Measurements from ENCODE around the gene DUSP10. TPM values are rescaled to one million over a fixed set of nuclear protein-coding genes. Genes with fewer than 3 reads are reported as not detected.

DUSP10 gene
- total and polyA plus RNA-seq, 2 of the 13 experiments (the other 11 are each of a cell fraction or from before 2014, with no cell fraction given) = 2.1 to 4.4 TPM

DNA sequence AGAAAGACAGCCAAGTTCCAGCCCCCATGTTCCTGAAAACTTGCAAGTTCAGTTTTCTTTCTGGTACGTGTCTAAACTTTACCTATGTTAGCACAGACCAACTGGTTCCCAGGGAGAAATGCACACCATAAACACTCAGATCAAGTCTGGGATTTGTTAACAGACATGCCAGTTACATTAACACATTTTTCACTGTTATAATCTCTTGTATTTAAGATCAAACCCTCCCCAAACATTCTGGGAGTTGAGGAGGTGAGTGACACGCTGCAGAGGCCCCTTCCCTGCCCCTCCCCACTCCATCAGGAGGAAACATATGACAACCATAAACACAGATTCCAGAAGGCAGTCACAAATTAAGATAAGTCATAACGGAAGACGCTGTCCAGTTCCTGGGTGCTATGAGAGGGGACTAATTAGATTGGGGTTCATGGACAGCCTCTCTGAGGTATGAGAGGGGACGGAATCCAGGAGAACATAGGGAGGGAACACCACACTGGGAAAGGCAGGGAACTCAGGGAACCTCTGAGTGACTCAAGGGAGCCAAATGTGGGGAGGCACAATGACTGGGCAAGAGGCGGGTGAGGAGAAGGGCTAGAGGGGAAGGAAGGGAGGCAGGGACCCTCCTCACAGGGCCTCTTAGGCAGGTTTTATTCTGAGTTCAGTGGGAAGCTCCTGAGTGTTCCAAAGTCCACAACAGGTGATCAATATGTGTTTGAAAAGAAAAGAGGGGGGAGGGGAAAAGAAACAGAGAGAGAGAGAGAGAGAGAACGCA, 25.0 kb downstream of the DUSP10 start (continued):
- TF ChIP-seq, protein P1, sequence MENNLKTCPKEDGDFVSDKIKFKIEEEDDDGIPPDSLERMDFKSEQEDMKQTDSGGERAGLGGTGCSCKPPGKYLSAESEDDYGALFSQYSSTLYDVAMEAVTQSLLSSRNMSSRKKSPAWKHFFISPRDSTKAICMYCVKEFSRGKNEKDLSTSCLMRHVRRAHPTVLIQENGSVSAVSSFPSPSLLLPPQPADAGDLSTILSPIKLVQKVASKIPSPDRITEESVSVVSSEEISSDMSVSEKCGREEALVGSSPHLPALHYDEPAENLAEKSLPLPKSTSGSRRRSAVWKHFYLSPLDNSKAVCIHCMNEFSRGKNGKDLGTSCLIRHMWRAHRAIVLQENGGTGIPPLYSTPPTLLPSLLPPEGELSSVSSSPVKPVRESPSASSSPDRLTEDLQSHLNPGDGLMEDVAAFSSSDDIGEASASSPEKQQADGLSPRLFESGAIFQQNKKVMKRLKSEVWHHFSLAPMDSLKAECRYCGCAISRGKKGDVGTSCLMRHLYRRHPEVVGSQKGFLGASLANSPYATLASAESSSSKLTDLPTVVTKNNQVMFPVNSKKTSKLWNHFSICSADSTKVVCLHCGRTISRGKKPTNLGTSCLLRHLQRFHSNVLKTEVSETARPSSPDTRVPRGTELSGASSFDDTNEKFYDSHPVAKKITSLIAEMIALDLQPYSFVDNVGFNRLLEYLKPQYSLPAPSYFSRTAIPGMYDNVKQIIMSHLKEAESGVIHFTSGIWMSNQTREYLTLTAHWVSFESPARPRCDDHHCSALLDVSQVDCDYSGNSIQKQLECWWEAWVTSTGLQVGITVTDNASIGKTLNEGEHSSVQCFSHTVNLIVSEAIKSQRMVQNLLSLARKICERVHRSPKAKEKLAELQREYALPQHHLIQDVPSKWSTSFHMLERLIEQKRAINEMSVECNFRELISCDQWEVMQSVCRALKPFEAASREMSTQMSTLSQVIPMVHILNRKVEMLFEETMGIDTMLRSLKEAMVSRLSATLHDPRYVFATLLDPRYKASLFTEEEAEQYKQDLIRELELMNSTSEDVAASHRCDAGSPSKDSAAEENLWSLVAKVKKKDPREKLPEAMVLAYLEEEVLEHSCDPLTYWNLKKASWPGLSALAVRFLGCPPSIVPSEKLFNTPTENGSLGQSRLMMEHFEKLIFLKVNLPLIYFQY (CRISPR knock-in tag; IDR thresholded peaks at IDR 0.05; ENCODE audit: borderline replicate concordance) = 0 out of 2 replicates have a peak, but pooled peaks have one; percentile 18
- TF ChIP-seq GATA4 (IDR thresholded peaks at IDR 0.05; ENCODE audit: borderline replicate concordance, low read depth) = no peak
- TF ChIP-seq NCOR1 (IDR thresholded peaks at IDR 0.05; ENCODE audit: borderline replicate concordance, low read length) = peak; percentile 36; the same call in 1 of the 2 replicates
- TF ChIP-seq, protein P2, sequence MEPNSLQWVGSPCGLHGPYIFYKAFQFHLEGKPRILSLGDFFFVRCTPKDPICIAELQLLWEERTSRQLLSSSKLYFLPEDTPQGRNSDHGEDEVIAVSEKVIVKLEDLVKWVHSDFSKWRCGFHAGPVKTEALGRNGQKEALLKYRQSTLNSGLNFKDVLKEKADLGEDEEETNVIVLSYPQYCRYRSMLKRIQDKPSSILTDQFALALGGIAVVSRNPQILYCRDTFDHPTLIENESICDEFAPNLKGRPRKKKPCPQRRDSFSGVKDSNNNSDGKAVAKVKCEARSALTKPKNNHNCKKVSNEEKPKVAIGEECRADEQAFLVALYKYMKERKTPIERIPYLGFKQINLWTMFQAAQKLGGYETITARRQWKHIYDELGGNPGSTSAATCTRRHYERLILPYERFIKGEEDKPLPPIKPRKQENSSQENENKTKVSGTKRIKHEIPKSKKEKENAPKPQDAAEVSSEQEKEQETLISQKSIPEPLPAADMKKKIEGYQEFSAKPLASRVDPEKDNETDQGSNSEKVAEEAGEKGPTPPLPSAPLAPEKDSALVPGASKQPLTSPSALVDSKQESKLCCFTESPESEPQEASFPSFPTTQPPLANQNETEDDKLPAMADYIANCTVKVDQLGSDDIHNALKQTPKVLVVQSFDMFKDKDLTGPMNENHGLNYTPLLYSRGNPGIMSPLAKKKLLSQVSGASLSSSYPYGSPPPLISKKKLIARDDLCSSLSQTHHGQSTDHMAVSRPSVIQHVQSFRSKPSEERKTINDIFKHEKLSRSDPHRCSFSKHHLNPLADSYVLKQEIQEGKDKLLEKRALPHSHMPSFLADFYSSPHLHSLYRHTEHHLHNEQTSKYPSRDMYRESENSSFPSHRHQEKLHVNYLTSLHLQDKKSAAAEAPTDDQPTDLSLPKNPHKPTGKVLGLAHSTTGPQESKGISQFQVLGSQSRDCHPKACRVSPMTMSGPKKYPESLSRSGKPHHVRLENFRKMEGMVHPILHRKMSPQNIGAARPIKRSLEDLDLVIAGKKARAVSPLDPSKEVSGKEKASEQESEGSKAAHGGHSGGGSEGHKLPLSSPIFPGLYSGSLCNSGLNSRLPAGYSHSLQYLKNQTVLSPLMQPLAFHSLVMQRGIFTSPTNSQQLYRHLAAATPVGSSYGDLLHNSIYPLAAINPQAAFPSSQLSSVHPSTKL (CRISPR knock-in tag; IDR thresholded peaks at IDR 0.05) = peak; percentile 75
- TF ChIP-seq GATAD2A (CRISPR knock-in tag; IDR thresholded peaks at IDR 0.05) = peak; percentile 87
- TF ChIP-seq RXRB (CRISPR knock-in tag; IDR thresholded peaks at IDR 0.05; ENCODE audit: borderline replicate concordance) = no peak
- TF ChIP-seq ZNF143 (CRISPR knock-in tag; IDR thresholded peaks at IDR 0.05) = no peak
- TF ChIP-seq JUN (CRISPR knock-in tag; IDR thresholded peaks at IDR 0.05) = peak; percentile 64; the same call in 1 of the 2 replicates
- TF ChIP-seq ZNF460 (CRISPR knock-in tag; IDR thresholded peaks at IDR 0.05; ENCODE audit: borderline replicate concordance) = no peak
- TF ChIP-seq ADNP (CRISPR knock-in tag; IDR thresholded peaks at IDR 0.05) = no peak
- no peak for TF ChIP-seq ZNF841 (CRISPR knock-in tag; IDR thresholded peaks at IDR 0.05; ENCODE audit: borderline replicate concordance)
- TF ChIP-seq SOX5 (CRISPR knock-in tag; IDR thresholded peaks at IDR 0.05; ENCODE audit: borderline replicate concordance) = peak; percentile 23; the same call in 1 of the 2 replicates
- TF ChIP-seq SOX6 (IDR thresholded peaks at IDR 0.05) = no peak
- TF ChIP-seq SOX6 (CRISPR knock-in tag; IDR thresholded peaks at IDR 0.05) = peak; percentile 86
- TF ChIP-seq, protein P3, sequence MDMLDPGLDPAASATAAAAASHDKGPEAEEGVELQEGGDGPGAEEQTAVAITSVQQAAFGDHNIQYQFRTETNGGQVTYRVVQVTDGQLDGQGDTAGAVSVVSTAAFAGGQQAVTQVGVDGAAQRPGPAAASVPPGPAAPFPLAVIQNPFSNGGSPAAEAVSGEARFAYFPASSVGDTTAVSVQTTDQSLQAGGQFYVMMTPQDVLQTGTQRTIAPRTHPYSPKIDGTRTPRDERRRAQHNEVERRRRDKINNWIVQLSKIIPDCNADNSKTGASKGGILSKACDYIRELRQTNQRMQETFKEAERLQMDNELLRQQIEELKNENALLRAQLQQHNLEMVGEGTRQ (IDR thresholded peaks at IDR 0.05; ENCODE audit: low read depth, low read length) = no peak
- TF ChIP-seq, protein P3 (CRISPR knock-in tag; IDR thresholded peaks at IDR 0.05; ENCODE audit: borderline replicate concordance) = no peak
- no peak for TF ChIP-seq ZSCAN31 (CRISPR knock-in tag; IDR thresholded peaks at IDR 0.05; ENCODE audit: low read depth)
- no peak for TF ChIP-seq ZNF839 (CRISPR knock-in tag; IDR thresholded peaks at IDR 0.05; ENCODE audit: borderline replicate concordance)
- TF ChIP-seq EHMT2 (IDR thresholded peaks at IDR 0.05; ENCODE audit: borderline replicate concordance, low read depth, low read length) = no peak
- peak; percentile 98 for TF ChIP-seq GFI1 (CRISPR knock-in tag; IDR thresholded peaks at IDR 0.05; ENCODE audit: borderline replicate concordance)
